Loucy (cell line): Measurements from ENCODE around the gene TESMIN.

Source experiments
- CTCF ChIP-seq: fragments of 200-600 bp; sonication (generic); conservative IDR thresholded peaks from 2 replicates; pipeline ENCODE4 v1.5.1; 2014; ENCODE audit warnings: mild to moderate bottlenecking, antibody characterized with exemption, low read length
- EZH2phosphoT487 ChIP-seq: fragments of 200-600 bp; IDR thresholded peaks from 2 replicates; pipeline ENCODE4 v1.6.1; 2018; ENCODE audit warnings: antibody characterized with exemption, mild to moderate bottlenecking, moderate library complexity, borderline replicate concordance

GRCh38 chr11:68686486-68686885, 64.8 kb downstream of the TESMIN start:
- TF ChIP-seq CTCF = no peak
- no peak for TF ChIP-seq EZH2phosphoT487
